H1 (cell line): ENCODE results near the gene TRIM10. TPM values are rescaled to one million over a fixed set of nuclear protein-coding genes. Genes with fewer than 3 reads are reported as not detected.

Experiments used
- CTCF ChIA-PET: fragments of 300-600 bp; sonication (Branson Sonifier 250); formaldehyde crosslinking; loops from one replicate; lab custom pipeline; 2021; ENCODE audit not compliant: partially characterized antibody; lab: Charles Lee
- POLR2A ChIA-PET: fragments of 300-600 bp; sonication (Branson Sonifier 250); formaldehyde crosslinking; loops from one replicate; lab custom pipeline; 2021; ENCODE audit warnings: inconsistent platforms; ENCODE audit not compliant: partially characterized antibody; lab: Charles Lee
- DNase-seq, 2 experiments: peaks; one replicate each; pipeline versions ENCODE4 v3.0.0 to v3.0.0-alpha.2; 2010 to 2022; ENCODE audit warnings: low spot score in 2 of 2, low read depth in 1 of 2, mixed read lengths in 1 of 2
- FAIRE-seq: peaks from 2 replicates; lab custom pipeline; 2011; peaks lifted over from hg19 to GRCh38; lab: Jason Lieb, UNC
- H2AFZ ChIP-seq: 2 replicates; pipeline ENCODE4 v1.8.1; 2012; ENCODE audit warnings: low read length, inconsistent platforms
- H2AK5ac ChIP-seq: 2 replicates; pipeline ENCODE4 v1.6.1; 2013; ENCODE audit warnings: low read depth, low read length
- H2BK120ac ChIP-seq: replicated peaks from 2 replicates; pipeline ENCODE3; 2013; ENCODE audit warnings: low read depth, low read length, inconsistent platforms
- H2BK12ac ChIP-seq: 2 replicates; pipeline ENCODE4 v1.6.1; 2013; ENCODE audit warnings: low read depth, low read length
- H2BK15ac ChIP-seq: 2 replicates; pipeline ENCODE4 v1.6.1; 2013; ENCODE audit warnings: low read length
- H2BK20ac ChIP-seq: 2 replicates; pipeline ENCODE4 v1.6.1; 2013; ENCODE audit warnings: low read length
- H2BK5ac ChIP-seq: 2 replicates; pipeline ENCODE4 v1.6.1; 2013; ENCODE audit warnings: low read depth, low read length
- H3K14ac ChIP-seq: 2 replicates; pipeline ENCODE4 v1.6.1; 2013; ENCODE audit warnings: inconsistent platforms; ENCODE audit not compliant: insufficient read length
- H3K18ac ChIP-seq: 2 replicates; pipeline ENCODE4 v1.6.1; 2013; ENCODE audit warnings: low read length; ENCODE audit errors: extremely low read depth
- H3K23ac ChIP-seq: 2 replicates; pipeline ENCODE4 v1.6.1; 2013; ENCODE audit warnings: inconsistent platforms; ENCODE audit not compliant: insufficient read length
- H3K23me2 ChIP-seq: 2 replicates; pipeline ENCODE4 v1.6.1; 2013; ENCODE audit warnings: low read depth, low read length
- H3K27ac ChIP-seq: 2 replicates; pipeline ENCODE4 v1.6.1; 2011; ENCODE audit warnings: low read depth, low read length, inconsistent platforms
- H3K27me3 ChIP-seq, 4 experiments: replicated peaks in 1 of 4; 1 replicate in 1 of 4; 2 replicates in 3 of 4; pipeline versions ENCODE4 v1.6.1 to v1.8.1; 2011 to 2013; ENCODE audit warnings: low read length in 3 of 4, mild to moderate bottlenecking in 3 of 4, inconsistent platforms in 2 of 4, mixed read lengths in 2 of 4, moderate library complexity in 1 of 4; ENCODE audit not compliant: control insufficient read depth in 3 of 4, insufficient read depth in 3 of 4; ENCODE audit errors: extremely low read depth in 1 of 4
- H3K36me3 ChIP-seq, 4 experiments: 2 replicates each; pipeline versions ENCODE4 v1.6.1 to v1.8.1; 2011 to 2013; ENCODE audit warnings: mild to moderate bottlenecking in 4 of 4, low read length in 3 of 4, moderate library complexity in 2 of 4, control low read depth in 1 of 4, inconsistent platforms in 1 of 4; ENCODE audit not compliant: insufficient read depth in 4 of 4, control insufficient read depth in 2 of 4
- H3K4ac ChIP-seq: replicated peaks from 2 replicates; pipeline ENCODE3; 2013; ENCODE audit warnings: low read length, low read depth, mixed read lengths, inconsistent platforms; ENCODE audit not compliant: insufficient read length
- H3K4me1 ChIP-seq, 4 experiments: replicated peaks in 1 of 4; 1 replicate in 1 of 4; 2 replicates in 3 of 4; pipeline versions ENCODE4 v1.6.1 to v1.8.1; 2011 to 2013; ENCODE audit warnings: low read length in 3 of 4, inconsistent platforms in 2 of 4, mixed read lengths in 1 of 4; ENCODE audit not compliant: insufficient read depth in 4 of 4, control insufficient read depth in 3 of 4
- H3K4me2 ChIP-seq, 2 experiments: 2 replicates each; pipeline versions ENCODE4 v1.6.1 to v1.8.1; 2011 to 2013; ENCODE audit warnings: low read depth in 2 of 2, low read length in 2 of 2, control low read depth in 1 of 2, inconsistent platforms in 1 of 2, mild to moderate bottlenecking in 1 of 2; ENCODE audit not compliant: insufficient read depth in 1 of 2
- H3K4me3 ChIP-seq, 4 experiments: fragments of 200-600, 300-600 bp in 1 of 4; sonication (generic), shearing (Covaris generic), sonication (Bioruptor Twin) in 1 of 4; 2 replicates each; pipeline versions ENCODE4 v1.5.1 to v1.8.1; 2011 to 2016; ENCODE audit warnings: low read length in 4 of 4, low read depth in 3 of 4, control low read depth in 2 of 4, inconsistent platforms in 2 of 4, mild to moderate bottlenecking in 2 of 4, mixed read lengths in 1 of 4, moderate library complexity in 1 of 4; ENCODE audit not compliant: insufficient read depth in 2 of 4; ENCODE audit errors: extremely low read depth in 1 of 4
- H3K56ac ChIP-seq: replicated peaks from 2 replicates; pipeline ENCODE3; 2013; ENCODE audit warnings: low read depth, mild to moderate bottlenecking, mixed read lengths, low read length, inconsistent platforms; ENCODE audit not compliant: insufficient read length
- H3K79me1 ChIP-seq: 2 replicates; pipeline ENCODE4 v1.6.1; 2013; ENCODE audit warnings: low read depth, low read length, control low read depth
- H3K79me2 ChIP-seq, 2 experiments: 2 replicates each; pipeline versions ENCODE4 v1.6.1 to v1.8.1; 2012 to 2013; ENCODE audit warnings: low read length in 2 of 2, mild to moderate bottlenecking in 2 of 2, inconsistent platforms in 1 of 2; ENCODE audit not compliant: insufficient read depth in 2 of 2, control insufficient read depth in 1 of 2
- H3K9ac ChIP-seq, 4 experiments: replicated peaks in 1 of 4; 1 replicate in 1 of 4; 2 replicates in 3 of 4; pipeline versions ENCODE4 v1.6.1 to v1.8.1; 2011 to 2013; ENCODE audit warnings: low read depth in 3 of 4, low read length in 3 of 4, control low read depth in 2 of 4, mild to moderate bottlenecking in 2 of 4, moderate library complexity in 2 of 4, inconsistent platforms in 1 of 4; ENCODE audit errors: extremely low read depth in 1 of 4
- H3K9me3 ChIP-seq, 2 experiments: 2 replicates each; pipeline versions ENCODE4 v1.6.1 to v1.8.1; 2012 to 2013; ENCODE audit warnings: mild to moderate bottlenecking in 2 of 2, moderate library complexity in 2 of 2, control low read depth in 1 of 2, inconsistent platforms in 1 of 2, low read depth in 1 of 2, low read length in 1 of 2, mixed read lengths in 1 of 2; ENCODE audit not compliant: insufficient read depth in 2 of 2
- H4K20me1 ChIP-seq, 2 experiments: replicated peaks in 1 of 2; 2 replicates each; pipeline versions ENCODE3 to v1.8.1; 2011 to 2013; ENCODE audit warnings: inconsistent platforms in 2 of 2, low read length in 2 of 2, mild to moderate bottlenecking in 1 of 2; ENCODE audit not compliant: insufficient read depth in 2 of 2, control insufficient read depth in 1 of 2
- H4K5ac ChIP-seq: 2 replicates; pipeline ENCODE4 v1.6.1; 2013; ENCODE audit warnings: low read length, low read depth, mixed read lengths, inconsistent platforms; ENCODE audit not compliant: insufficient read length
- H4K8ac ChIP-seq: 2 replicates; pipeline ENCODE4 v1.8.0; 2013; ENCODE audit warnings: mild to moderate bottlenecking, moderate library complexity, low read length, inconsistent platforms; ENCODE audit not compliant: insufficient read depth; ENCODE audit errors: extremely low read depth
- H4K91ac ChIP-seq: replicated peaks from 2 replicates; pipeline ENCODE3; 2013; ENCODE audit warnings: low read length, mixed read lengths, inconsistent platforms; ENCODE audit not compliant: insufficient read length
- CREB1 ChIP-seq: IDR thresholded peaks from 2 replicates; pipeline ENCODE4 v1.6.1; 2012; ENCODE audit warnings: inconsistent platforms
- HDAC2 ChIP-seq, 2 experiments: fragments of 300-600 bp in 1 of 2; sonication (generic) in 1 of 2; IDR thresholded peaks; 2 replicates each; pipeline ENCODE4 v1.6.1; 2011 to 2012; ENCODE audit warnings: low read depth in 2 of 2, low read length in 2 of 2, mild to moderate bottlenecking in 2 of 2, moderate library complexity in 2 of 2, borderline replicate concordance in 1 of 2, inconsistent platforms in 1 of 2
- POLR2A ChIP-seq, 2 experiments: IDR thresholded peaks; 1 replicate in 1 of 2; 2 replicates in 1 of 2; pipeline ENCODE4 v1.6.1; 2011; ENCODE audit warnings: low read depth in 2 of 2, low read length in 2 of 2, mild to moderate bottlenecking in 2 of 2; ENCODE audit errors: control extremely low read depth in 1 of 2
- SRF ChIP-seq: IDR thresholded peaks from 2 replicates; pipeline ENCODE4 v1.6.1; 2011; ENCODE audit warnings: mild to moderate bottlenecking, low read depth, low read length, moderate library complexity
- polyA plus RNA-seq, 7 experiments: library from polyadenylated mRNA; depleted of rRNA in 3 of 7; stranded (reverse) in 5 of 7; unstranded in 2 of 7; fragments of >200 nt in 5 of 7; fragments of 200-250 nt in 2 of 7; gene quantifications; 1 replicate in 5 of 7; 2 replicates in 1 of 7; 4 replicates in 1 of 7; pipeline versions ENCODE4 v1.2.1 to v1.2.3, GENCODE V29; 2011 to 2013; ENCODE audit warnings: missing spikeins in 2 of 7, mixed read lengths in 2 of 7
- total RNA-seq: library from RNA; stranded (reverse); fragmentation: NEBNext Ultra II Directional; extraction: Animal tissue kit (Norgen Biotek cat#: 25700); gene quantifications from 2 replicates; pipeline ENCODE4 v1.2.1, GENCODE V29; 2021

Gene TRIM10
- total and polyA plus RNA-seq, 2 of the 8 experiments (the other 6 are each of a cell fraction or from before 2014, with no cell fraction given): 0.06 TPM; not detected in 1

GRCh38 chr6:30157581-30157980, 3.4 kb downstream of the TRIM10 start:
- no peak overlapping the region for H4K5ac ChIP-seq
- H4K20me1 ChIP-seq: no peaks in the 10 kb centered on the region
- no peaks in the 10 kb centered on the region for H3K36me3 ChIP-seq
- TF ChIP-seq POLR2A (IDR thresholded peaks at IDR 0.05; ENCODE audit: control extremely low read depth in 1 of 2, low read depth in 2 of 2, low read length in 2 of 2) (no peak), SRF (no peak), HDAC2 (IDR thresholded peaks at IDR 0.05; ENCODE audit: borderline replicate concordance in 1 of 2, low read depth in 2 of 2, low read length in 2 of 2) (no peak), CREB1 (no peak)
- no peak overlapping the region for H2BK12ac ChIP-seq
- ChIA-PET POLR2A (no interaction called here), CTCF (interaction anchor here (0.7 to 1.6 kb wide), 5 partner anchors 10 to 254 kb away, joined by 3 to 4 read pairs (median 3); no protein-coding TSS in a partner anchor)
- H3K18ac ChIP-seq: no peak overlapping the region
- H3K27ac ChIP-seq: no peak overlapping the region
- H2BK120ac ChIP-seq: no peak overlapping the region
- H3K27me3 ChIP-seq: peaks cover 0 to 4% (median 1%) of the 10 kb centered on the region in 4 experiments; a peak in 3 of 7 replicates
- no peak overlapping the region for H4K8ac ChIP-seq
- no peak overlapping the region for H3K4ac ChIP-seq
- FAIRE-seq (no peak), DNase-seq (no peak)
- no peak overlapping the region for H2AK5ac ChIP-seq
- no peaks in the 10 kb centered on the region for H3K9me3 ChIP-seq
- H4K91ac ChIP-seq: no peak overlapping the region
- H3K4me1 ChIP-seq: no peaks in the 10 kb centered on the region
- H3K56ac ChIP-seq: no peak overlapping the region
- H3K4me2 ChIP-seq: no peak overlapping the region
- H3K79me2 ChIP-seq: no peaks in the 10 kb centered on the region
- H2AFZ ChIP-seq: no peak overlapping the region
- no peak overlapping the region for H3K14ac ChIP-seq
- H3K23me2 ChIP-seq: no peaks in the 10 kb centered on the region
- no peak overlapping the region for H3K23ac ChIP-seq
- H2BK20ac ChIP-seq: no peak overlapping the region
- H3K4me3 ChIP-seq: no peak overlapping the region
- no peak overlapping the region for H2BK5ac ChIP-seq
- no peaks in the 10 kb centered on the region for H3K79me1 ChIP-seq
- no peak overlapping the region for H2BK15ac ChIP-seq
- H3K9ac ChIP-seq: no peak overlapping the region
